ES-I3 (cell line): ENCODE measurements around the gene CAPN5.
"Not testable (repeated sequence)": the region's sequence is repeated elsewhere in the genome, so short reads cannot be mapped to it uniquely, and the experiment has no call there.

Experiments used
- H3K36me3 ChIP-seq: 2 replicates; pipeline ENCODE4 v1.6.1; 2013; ENCODE audit warnings: mild to moderate bottlenecking, low read length, control low read depth, moderate library complexity; ENCODE audit not compliant: insufficient read depth
- H3K4me1 ChIP-seq: 2 replicates; pipeline ENCODE4 v1.6.1; 2013; ENCODE audit warnings: mild to moderate bottlenecking, control low read depth, low read length; ENCODE audit not compliant: insufficient read depth
- H3K9ac ChIP-seq: 2 replicates; pipeline ENCODE4 v1.6.1; 2013; ENCODE audit warnings: low read depth, mild to moderate bottlenecking, low read length, moderate library complexity
- H3K9me3 ChIP-seq: 2 replicates; pipeline ENCODE4 v1.6.1; 2013; ENCODE audit warnings: mild to moderate bottlenecking, low read length, moderate library complexity; ENCODE audit not compliant: control insufficient read depth, insufficient read depth

The CAPN5 gene

GRCh38 chr11:77066229-77067042 is at the start of gene CAPN5:
Gene CAPN5 (plus strand): TSS chr11:77066971. CDS start chr11:77084887, 17,916 bp downstream.
- H3K9me3 ChIP-seq, result no peaks in the 10 kb centered on the region
- no peaks in the 10 kb centered on the region for H3K36me3 ChIP-seq
- peak within 1 kb of the TSS; percentile 78 for H3K9ac ChIP-seq
- H3K4me1 ChIP-seq, result 0 out of 2 replicates have a peak, but pooled peaks cover 6% of the 10 kb centered on the region

- H3K9ac ChIP-seq, H3K36me3 ChIP-seq, H3K9me3 ChIP-seq: not testable (repeated sequence)
- peaks cover 24% of the 10 kb centered on the region for H3K4me1 ChIP-seq
Measured at GRCh38 chr11:77018396-77018924, 48.3 kb upstream of the CAPN5 start.

- Histone ChIP-seq H3K9me3 (no peaks in the 10 kb centered on the region), H3K36me3 (no peaks in the 10 kb centered on the region), H3K4me1 (peaks cover 24% of the 10 kb centered on the region), H3K9ac (no peak overlapping the region)
Measured at GRCh38 chr11:77019976-77020595, 46.7 kb upstream of the CAPN5 start.

- Histone ChIP-seq H3K9me3 (no peaks in the 10 kb centered on the region), H3K9ac (no peak overlapping the region), H3K4me1 (peaks cover 20% of the 10 kb centered on the region), H3K36me3 (no peaks in the 10 kb centered on the region)
Measured at GRCh38 chr11:77020734-77021133, 46.0 kb upstream of the CAPN5 start.

- H3K9ac ChIP-seq, result no peak overlapping the region
- no peaks in the 10 kb centered on the region for H3K9me3 ChIP-seq
- H3K36me3 ChIP-seq, result no peaks in the 10 kb centered on the region
- H3K4me1 ChIP-seq, result peaks cover 20% of the 10 kb centered on the region
Measured at GRCh38 chr11:77024745-77025144, 42.0 kb upstream of the CAPN5 start.

- Histone ChIP-seq H3K9me3 (no peaks in the 10 kb centered on the region), H3K36me3 (no peaks in the 10 kb centered on the region), H3K9ac (no peak overlapping the region), H3K4me1 (peaks cover 10% of the 10 kb centered on the region)
Measured at GRCh38 chr11:77026221-77026620, 40.5 kb upstream of the CAPN5 start.

GRCh38 chr11:77026743-77027142 is 40.0 kb upstream of the CAPN5 start:
- Histone ChIP-seq H3K9ac (no peak overlapping the region), H3K9me3 (no peaks in the 10 kb centered on the region), H3K4me1 (peaks cover 5% of the 10 kb centered on the region; the same call in 1 of the 2 replicates), H3K36me3 (no peaks in the 10 kb centered on the region)

GRCh38 chr11:77027275-77027674 is 39.5 kb upstream of the CAPN5 start:
- Histone ChIP-seq H3K9me3 (no peaks in the 10 kb centered on the region), H3K9ac (no peak overlapping the region), H3K36me3 (no peaks in the 10 kb centered on the region), H3K4me1 (0 out of 2 replicates have a peak, but pooled peaks cover 2% of the 10 kb centered on the region)

GRCh38 chr11:77029829-77030228 is 36.9 kb upstream of the CAPN5 start:
- Histone ChIP-seq H3K9me3 (no peaks in the 10 kb centered on the region), H3K4me1 (peaks cover 6% of the 10 kb centered on the region; the same call in 1 of the 2 replicates), H3K36me3 (no peaks in the 10 kb centered on the region), H3K9ac (no peak overlapping the region)

- peaks cover 6% of the 10 kb centered on the region; the same call in 1 of the 2 replicates for H3K4me1 ChIP-seq
- no peaks in the 10 kb centered on the region for H3K36me3 ChIP-seq
- no peaks in the 10 kb centered on the region for H3K9me3 ChIP-seq
- no peak overlapping the region for H3K9ac ChIP-seq
Measured at GRCh38 chr11:77030834-77031414, 35.8 kb upstream of the CAPN5 start.

- Histone ChIP-seq H3K9ac (no peak overlapping the region), H3K4me1 (peaks cover 6% of the 10 kb centered on the region; the same call in 1 of the 2 replicates), H3K9me3 (no peaks in the 10 kb centered on the region), H3K36me3 (no peaks in the 10 kb centered on the region)
Measured at GRCh38 chr11:77031599-77031998, 35.2 kb upstream of the CAPN5 start.

- peaks cover 6% of the 10 kb centered on the region; the same call in 1 of the 2 replicates for H3K4me1 ChIP-seq
- H3K9me3 ChIP-seq, result no peaks in the 10 kb centered on the region
- H3K36me3 ChIP-seq, result no peaks in the 10 kb centered on the region
- H3K9ac ChIP-seq, result no peak overlapping the region
Measured at GRCh38 chr11:77035039-77035438, 31.7 kb upstream of the CAPN5 start.

- Histone ChIP-seq H3K4me1 (peaks cover 6% of the 10 kb centered on the region; the same call in 1 of the 2 replicates), H3K9ac (no peak overlapping the region), H3K9me3 (no peaks in the 10 kb centered on the region), H3K36me3 (no peaks in the 10 kb centered on the region)
Measured at GRCh38 chr11:77035580-77035979, 31.2 kb upstream of the CAPN5 start.

- no peaks in the 10 kb centered on the region for H3K36me3 ChIP-seq
- H3K9me3 ChIP-seq, result no peaks in the 10 kb centered on the region
- peaks cover 6% of the 10 kb centered on the region; the same call in 1 of the 2 replicates for H3K4me1 ChIP-seq
- no peak overlapping the region for H3K9ac ChIP-seq
Measured at GRCh38 chr11:77036398-77036797, 30.4 kb upstream of the CAPN5 start.
